NCI-H146 (cell line): ENCODE results near the gene AOPEP.

Source experiments
- DNase-seq: peaks from one replicate; lab custom pipeline; 2025; lab: John Stamatoyannopoulos, UW

The AOPEP gene

DNA sequence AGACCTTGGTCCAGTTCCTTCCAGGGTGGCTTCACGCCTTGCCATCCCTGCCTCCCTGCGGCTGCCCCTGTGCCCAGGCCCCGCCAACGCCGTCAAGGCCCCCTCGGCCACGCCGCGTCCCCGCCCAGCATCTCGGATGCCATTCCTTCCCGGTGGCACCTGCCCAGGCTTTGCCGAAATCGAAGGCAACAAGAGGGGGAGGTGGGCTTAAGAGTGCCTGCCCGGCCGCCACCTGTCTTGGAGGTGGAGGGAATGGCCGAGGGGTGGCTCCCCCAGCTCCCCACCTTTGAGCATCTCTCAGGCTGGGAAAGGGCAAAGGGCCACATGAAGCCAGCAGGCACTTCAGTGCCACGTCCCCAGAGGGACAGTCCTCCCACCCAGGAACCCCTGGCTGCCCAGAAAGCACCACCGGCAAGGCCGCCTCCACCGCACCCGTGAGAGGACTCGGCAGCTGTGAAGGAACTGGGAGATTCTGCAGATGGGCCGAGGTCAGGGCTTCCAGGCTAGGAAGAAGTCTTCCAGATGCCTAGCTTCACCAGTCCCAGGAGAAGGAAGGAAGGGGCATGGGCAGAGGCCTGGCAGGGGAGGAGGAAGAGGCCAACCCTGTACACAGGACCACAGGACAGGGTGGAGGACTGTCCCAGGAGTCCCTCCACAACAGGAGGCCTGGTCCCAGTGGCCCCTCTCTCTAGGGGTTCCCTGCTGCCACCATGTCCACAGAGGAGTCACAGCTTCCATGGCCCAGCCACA lies 373.0 kb downstream of the AOPEP start:
- no peak for DNase-seq

GRCh38 chr9:95100071-95100627 lies 373.6 kb downstream of the AOPEP start:
- no peak for DNase-seq

DNA sequence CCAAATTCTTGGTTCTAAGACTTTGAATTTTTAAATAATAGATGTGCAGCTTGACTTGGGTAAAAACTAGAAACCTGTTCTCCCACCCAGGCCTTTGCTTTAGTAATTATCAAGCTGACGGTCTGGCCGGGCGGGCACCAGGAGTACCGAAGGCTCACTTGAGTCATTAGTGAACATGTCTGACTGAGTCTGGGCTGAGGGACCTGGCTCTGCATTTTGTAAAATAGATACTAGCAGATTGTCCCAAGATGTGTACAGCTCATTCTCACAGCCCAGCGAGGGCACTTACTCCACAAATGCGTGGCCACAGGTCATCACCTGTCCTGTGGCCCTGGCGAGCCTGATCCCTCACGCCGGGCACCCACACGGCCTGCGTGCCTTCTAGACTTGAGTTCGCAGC lies 374.8 kb downstream of the AOPEP start:
- no peak for DNase-seq

DNA sequence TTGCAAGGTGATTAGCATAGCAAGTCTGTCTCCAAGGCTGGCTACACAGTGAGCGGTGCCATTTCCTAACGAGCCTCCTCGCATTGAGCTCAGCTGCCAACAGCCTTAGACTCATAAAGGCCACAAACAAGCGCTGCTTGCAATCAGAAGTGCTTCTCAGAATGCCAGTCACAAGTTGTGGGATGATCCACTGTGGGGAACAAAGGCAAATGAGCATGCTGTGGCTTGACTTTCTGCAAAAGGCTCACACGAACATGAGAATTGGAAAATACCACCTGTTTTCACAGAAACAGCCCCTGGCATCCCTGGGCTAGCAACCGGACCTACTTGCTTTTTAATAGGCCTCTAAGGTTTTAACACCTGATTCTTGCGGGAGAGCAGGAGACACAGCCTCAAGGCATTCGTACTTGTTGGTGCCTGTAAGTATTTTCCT lies 375.5 kb downstream of the AOPEP start:
- DNase-seq: no peak

DNA sequence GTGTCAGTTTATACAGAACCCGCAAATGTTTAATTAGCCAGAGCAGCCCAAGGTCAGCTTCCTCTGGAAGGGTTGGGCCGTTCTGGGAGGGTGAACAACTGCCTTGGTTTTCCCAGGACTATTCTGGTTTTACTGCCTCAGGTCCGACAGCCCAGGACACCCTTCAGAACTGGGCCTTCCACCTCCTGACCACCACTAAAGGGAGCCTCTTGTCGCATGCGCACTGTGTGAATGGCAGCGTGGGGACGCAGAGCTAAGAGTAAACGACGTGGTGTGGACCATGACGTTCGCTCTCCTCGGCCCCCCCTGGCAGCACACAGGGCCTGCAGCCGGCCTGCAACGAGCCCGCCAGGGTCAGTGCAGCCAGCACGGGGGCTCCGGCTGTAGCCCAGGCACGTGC lies 376.1 kb downstream of the AOPEP start:
- DNase-seq: no peak

DNA sequence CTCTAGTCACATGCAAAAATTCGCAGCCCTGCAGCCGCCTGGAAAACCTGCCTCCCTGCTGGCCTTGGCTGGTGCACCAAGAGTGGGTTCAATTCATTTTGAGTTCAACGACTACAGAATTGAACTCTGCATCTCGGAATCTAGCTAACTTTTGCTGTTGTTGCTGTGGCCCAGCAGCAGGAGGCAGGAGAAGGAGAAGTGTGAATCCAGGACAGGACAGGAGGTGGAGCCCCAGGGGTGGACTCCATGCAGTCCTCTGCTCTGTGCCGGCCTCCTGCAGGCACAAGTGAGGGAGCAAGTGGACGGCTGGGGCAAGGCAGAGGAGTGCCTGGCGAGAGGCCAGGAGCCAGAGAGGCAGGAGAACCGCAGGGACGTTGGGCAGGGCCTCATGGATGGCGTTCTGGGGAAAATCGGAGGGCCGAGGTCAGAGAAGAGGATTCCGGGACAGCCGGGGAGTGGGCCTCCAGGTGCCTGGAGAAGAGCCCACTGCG lies 376.8 kb downstream of the AOPEP start:
- DNase-seq: no peak

GRCh38 chr9:95103871-95104580 lies 377.5 kb downstream of the AOPEP start:
- no peak for DNase-seq

- no peak for DNase-seq
These were observed 378.1 kb downstream of the AOPEP start for GRCh38 chr9:95104581-95104960.

GRCh38 chr9:95104980-95105379 lies 378.5 kb downstream of the AOPEP start:
- no peak for DNase-seq

DNA sequence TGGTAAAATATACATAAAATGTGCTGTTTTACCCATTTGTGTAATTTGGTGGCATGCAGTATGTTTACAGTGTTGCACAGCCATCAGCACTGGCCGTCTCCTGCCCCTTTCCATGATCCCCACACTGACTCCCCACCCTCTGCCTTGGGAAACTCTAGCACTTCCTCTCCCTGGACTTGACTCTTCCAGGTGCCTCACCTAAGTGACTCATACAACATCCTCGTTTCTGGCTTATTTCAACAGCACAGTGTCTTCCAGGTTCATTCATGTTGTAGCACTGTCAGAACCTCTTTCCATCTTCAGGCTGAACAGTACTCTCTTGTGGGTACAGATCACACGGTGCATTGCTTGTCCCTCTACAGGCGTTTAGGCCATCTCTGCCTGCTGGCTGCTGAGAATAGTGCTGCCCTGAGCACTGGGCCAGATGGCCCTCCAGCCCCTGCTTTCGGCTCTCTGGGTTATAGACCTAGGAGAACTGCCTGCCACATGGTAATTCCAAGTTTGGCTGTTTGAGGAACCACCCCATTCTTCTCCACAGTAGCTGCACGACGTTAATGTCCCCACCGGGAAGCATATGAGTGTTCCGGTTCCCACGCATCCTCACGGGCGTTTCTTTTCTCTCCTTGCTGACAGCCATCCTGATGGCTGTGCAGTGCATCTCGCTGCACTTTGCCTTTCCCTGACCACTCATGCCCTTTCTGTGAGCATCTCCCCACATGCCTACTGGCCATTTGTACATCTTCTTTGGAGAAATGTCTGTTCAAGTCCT lies 379.2 kb downstream of the AOPEP start:
- DNase-seq: no peak

- DNase-seq: no peak
These were observed 380.7 kb downstream of the AOPEP start for GRCh38 chr9:95107001-95107749.

DNA sequence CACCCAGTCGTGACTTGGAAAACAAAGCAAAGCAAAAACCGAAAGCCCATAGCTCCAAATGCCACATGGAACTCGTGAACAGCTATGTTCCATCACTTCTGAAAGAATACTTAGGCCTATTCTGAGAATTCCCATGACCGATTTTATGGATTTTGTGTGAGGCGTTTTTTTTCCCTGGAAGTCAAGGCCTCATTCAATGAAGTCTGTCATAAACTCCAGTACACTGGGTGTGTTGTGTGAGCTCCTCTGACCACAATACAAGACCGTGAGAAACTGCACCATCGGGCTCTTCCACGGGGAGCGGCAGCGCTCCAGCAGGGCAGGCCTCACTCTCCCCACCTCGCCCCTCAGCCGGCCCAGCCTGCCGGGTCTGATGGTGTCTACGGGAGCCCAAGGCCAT lies 381.5 kb downstream of the AOPEP start:
- no peak for DNase-seq

DNA sequence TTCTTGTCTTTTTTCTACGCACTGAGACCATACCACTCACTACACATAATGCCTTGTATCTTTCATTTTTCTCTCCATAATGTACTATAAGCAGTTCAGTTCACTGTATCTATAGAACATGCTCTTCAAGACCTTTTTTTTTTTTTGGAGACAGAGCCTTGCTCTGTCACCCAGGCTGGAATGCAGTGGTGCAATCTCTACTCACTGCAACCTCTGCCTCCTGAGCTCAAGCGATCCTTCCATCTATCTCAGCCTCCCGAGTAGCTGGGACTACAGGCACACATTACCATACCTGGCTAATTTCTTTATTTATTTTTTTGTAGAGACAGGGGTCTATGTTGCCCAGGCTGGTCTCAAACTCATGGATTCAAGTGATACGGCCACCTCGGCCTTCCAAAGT lies 382.3 kb downstream of the AOPEP start:
- no peak for DNase-seq

GRCh38 chr9:95109456-95109855 lies 383.0 kb downstream of the AOPEP start:
- DNase-seq: no peak

GRCh38 chr9:95110921-95111525 lies 384.5 kb downstream of the AOPEP start:
- DNase-seq: no peak

- DNase-seq: no peak
These were observed 385.2 kb downstream of the AOPEP start for GRCh38 chr9:95111716-95112115.

DNA sequence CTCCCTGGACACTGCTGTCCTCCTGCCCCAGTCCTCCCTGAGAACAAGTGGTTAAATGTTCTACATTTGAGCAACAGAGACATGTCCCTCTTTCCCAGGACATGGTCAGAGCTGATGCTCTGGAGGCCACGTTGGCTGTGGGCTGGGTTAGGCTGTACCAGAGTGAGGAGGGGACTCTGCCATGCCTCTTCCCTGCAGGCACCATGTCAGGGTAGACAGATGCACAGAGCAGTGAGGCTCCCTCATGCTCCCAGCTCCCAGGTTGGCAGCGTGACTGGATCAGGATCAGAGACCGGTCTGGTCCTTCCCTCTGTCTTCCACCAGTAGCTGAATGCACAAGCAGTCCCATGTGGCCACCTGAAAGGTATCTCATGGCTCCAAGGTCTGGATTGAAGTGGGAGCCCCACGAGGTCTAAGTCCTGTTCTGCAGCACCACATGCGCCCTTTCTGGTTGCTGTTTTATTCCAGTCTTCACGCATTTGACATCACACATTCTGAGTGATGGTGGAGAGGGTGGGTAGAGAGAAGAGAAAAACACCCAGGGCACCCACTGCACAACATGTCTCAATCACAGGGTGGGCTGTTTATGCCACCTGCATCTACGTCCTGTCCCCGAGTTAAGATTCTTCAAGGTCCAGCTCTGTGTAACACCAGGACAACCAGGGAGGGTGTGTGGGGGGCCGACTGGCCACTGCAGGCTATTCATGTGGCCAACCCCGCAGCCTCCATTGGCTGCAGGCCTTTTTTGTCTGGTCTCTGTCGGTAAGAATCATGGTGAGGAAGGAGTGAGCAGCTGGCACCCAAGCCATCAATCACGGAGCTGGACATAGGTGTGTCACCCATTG lies 386.2 kb downstream of the AOPEP start:
- DNase-seq: no peak

DNA sequence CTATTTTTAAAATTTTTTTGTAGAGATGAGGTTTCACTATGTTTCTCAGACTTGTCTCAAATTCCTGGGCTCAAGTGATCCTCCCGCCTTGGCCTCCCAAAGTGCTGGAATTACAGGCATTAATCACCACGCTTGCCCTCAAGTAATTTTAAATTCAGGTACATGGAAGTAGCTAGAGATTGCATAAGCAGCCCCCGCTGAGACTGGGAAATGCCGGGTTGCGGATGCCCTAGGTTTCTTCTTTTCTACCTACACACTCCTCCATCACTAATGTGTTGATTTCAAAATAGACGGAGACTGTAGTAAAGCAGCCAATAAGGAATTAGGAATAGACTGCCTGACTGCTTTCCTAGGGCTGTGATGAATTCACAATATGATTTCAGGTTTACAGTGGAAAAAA lies 388.6 kb downstream of the AOPEP start:
- DNase-seq: no peak

DNA sequence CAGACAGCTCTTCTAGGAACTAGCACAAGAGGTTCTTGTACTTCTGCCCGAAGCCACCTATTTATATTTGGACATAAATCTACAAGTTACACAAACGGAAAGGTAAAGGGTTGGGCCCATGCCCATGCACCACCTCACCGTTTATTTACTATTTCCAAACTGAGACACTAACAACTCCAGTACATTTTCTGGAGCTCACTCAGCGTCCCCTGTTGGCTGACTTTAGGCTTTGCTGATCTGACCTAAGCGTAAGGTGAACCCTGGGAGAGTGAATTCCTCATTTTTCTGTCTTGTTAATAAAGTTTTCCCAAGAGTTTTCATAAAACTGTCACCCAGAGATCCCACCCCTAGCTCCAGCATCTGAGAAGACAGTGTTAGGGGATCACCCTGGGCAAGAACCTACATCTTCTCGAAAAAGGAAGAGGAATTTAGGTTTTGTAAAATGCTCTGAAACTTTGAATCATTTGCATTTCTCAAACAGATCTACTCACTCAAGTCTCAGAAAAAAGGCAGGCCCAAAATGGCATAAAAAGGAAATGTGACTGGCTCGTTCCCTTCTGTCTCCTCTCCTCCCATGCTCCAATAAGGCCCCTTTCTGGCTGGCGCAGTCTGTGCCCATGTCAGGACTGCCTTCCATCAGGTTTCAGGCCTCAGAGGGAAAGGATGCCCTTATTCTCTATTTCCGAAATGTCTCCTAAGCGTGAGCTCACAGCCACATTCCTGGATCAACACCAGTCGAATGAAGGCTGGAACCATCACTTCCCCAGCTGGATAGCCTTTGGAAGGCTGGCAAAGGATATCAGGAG lies 389.7 kb downstream of the AOPEP start:
- no peak for DNase-seq

- no peak for DNase-seq
These were observed 390.3 kb downstream of the AOPEP start for GRCh38 chr9:95116808-95117204.
